Measurements from ENCODE around the gene DNAJC9. TPM values are rescaled to one million over a fixed set of nuclear protein-coding genes. Genes with fewer than 3 reads are reported as not detected.
"Not testable (repeated sequence)": the region's sequence is repeated elsewhere in the genome, so short reads cannot be mapped to it uniquely, and the experiment has no call there.

Gene DNAJC9, protein sequence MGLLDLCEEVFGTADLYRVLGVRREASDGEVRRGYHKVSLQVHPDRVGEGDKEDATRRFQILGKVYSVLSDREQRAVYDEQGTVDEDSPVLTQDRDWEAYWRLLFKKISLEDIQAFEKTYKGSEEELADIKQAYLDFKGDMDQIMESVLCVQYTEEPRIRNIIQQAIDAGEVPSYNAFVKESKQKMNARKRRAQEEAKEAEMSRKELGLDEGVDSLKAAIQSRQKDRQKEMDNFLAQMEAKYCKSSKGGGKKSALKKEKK
- 10 to 100 TPM; 63.5 to 65.1 TPM for total RNA-seq

DNA sequence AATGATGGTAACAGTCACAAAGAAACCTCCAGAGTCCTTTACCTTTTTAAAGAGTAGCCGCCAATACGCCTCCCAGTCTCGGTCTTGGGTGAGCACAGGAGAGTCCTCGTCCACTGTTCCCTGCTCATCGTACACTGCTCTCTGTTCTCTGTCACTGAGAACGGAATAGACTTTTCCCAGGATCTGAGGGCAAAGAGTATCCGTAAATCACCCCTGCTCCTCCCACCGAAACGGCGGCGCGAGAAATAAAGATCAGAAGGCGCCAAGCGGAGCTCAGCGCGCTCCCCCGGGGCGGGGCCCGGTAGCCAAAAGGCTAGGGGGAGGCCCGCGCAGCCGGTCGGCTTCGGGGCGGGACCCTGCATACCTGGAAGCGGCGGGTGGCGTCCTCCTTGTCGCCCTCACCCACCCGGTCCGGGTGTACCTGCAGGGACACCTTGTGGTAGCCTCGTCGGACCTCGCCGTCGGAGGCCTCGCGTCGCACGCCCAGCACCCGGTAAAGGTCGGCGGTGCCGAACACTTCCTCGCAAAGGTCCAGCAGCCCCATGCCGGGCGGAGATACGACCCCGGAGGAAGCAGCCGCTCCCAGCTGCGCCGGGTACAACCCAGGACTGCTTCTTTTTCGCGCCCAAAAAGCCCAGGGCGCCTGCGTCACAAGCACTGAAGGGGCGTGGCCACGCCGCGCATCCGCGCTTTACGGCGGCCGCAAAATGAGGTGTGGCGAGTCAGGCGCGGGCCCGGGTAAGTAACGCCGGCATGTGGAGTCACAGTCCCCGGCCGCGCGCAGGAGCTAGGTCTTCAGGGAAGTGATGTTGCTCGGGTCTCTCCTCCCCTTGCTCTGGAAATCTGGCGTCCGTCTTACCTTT lies at the start of gene DNAJC9:
Gene DNAJC9, minus strand, starts transcription at position 610 of the 863 bp plus-strand sequence. Its CDS starts 66 bp downstream, at position 544.
- CTCF ChIA-PET = interaction anchor here (0.6 to 2.2 kb wide), 8 partner anchors 8 to 397 kb away, joined by 3 to 12 read pairs (median 4); partner anchors contain the start of gene P4HA1
- H3K27ac Mint-ChIP-seq = peak within 1 kb of the TSS; percentile 96
- H3K4me1 Mint-ChIP-seq = peaks cover 67% of the 10 kb centered on the region
- ATAC-seq (peak; percentile 95), DNase-seq (peak; percentile 98)
- H3K36me3 Mint-ChIP-seq = peaks cover 68% of the 10 kb centered on the region
- H3K27me3 Mint-ChIP-seq = no peaks in the 10 kb centered on the region
- H3K9me3 Mint-ChIP-seq (ENCODE audit: low read depth) = no peaks in the 10 kb centered on the region
- H3K4me3 Mint-ChIP-seq = peak within 1 kb of the TSS; percentile 96

DNA sequence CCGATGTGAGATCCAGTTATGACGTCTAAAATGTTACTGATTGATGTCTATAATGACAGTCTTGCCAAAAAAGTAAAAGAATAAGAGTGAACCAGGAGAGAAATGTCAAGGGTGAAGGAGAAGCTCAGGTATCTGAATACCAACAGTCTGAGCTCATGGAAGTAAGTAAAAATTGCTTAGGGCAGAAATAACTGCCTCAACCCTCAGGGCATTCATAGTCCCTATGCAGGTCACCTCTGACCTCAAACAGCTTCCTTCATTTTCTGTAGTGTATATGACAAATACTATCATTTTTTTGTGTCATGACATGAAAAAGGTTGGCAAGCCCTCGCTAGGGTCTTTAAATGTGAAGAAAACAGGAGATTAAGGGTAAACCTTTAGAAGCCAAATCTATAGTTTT lies 46.4 kb upstream of the DNAJC9 start:
- ATAC-seq = no peak
- Mint-ChIP-seq H3K4me1 (peaks cover 10% of the 10 kb centered on the region), H3K36me3 (peaks cover 3% of the 10 kb centered on the region), H3K27me3 (peaks cover 4% of the 10 kb centered on the region), H3K4me3 (no peak overlapping the region), H3K9me3 (ENCODE audit: low read depth) (peaks cover 6% of the 10 kb centered on the region), H3K27ac (no peak overlapping the region)
- DNase-seq = no peak
- CTCF ChIA-PET = no interaction called here

DNA sequence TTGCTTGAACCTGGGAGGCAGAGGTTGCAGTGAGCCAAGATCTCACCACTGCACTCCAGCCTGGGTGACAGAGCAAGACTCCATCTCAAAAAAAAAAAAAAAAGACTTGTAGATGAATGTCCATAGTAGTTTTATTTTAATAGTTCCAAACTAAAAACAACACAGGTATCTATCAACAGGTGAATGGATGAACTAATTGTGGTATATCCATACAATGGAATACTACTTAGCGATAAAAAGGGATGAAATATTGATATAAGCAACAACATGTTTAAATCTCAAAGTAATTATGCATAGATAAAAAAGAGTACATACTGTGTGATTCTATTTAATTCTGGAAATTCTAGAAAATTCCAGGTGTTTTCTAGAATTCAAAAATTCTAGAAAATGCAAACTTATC lies 42.9 kb upstream of the DNAJC9 start:
- Mint-ChIP-seq H3K27ac (no peak overlapping the region), H3K36me3 (peaks cover 3% of the 10 kb centered on the region)
- CTCF ChIA-PET = no interaction called here

DNA sequence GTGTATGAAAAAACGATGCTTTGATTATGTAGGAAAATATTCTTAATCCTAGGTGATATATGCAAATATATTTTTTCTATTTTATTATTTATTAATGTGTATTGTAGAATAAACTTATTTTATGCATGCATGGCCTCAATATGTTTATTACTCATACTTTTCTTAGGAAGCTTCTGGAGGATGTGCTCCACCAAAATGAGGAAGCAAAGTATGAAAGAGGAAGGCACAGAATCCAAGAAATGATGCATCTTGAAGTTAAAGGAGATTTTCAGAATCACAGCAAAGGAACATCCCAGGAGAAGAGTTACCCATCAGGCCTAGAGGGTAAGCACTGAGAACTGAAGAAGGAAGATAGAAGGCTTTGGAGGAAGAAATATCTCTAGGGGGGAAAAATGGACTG lies 40.4 kb upstream of the DNAJC9 start:
- no peak overlapping the region for H3K27ac Mint-ChIP-seq
- H3K4me3 Mint-ChIP-seq = no peak overlapping the region
- H3K4me1 Mint-ChIP-seq = no peaks in the 10 kb centered on the region
- peaks cover 1% of the 10 kb centered on the region for H3K36me3 Mint-ChIP-seq
- ATAC-seq (no peak), DNase-seq (no peak)
- H3K27me3 Mint-ChIP-seq = no peaks in the 10 kb centered on the region
- CTCF ChIA-PET = no interaction called here
- H3K9me3 Mint-ChIP-seq (ENCODE audit: low read depth) = peaks cover 6% of the 10 kb centered on the region

More for the DNA sequence above, 42.9 kb upstream of the DNAJC9 start:
- no peak overlapping the region for H3K4me3 Mint-ChIP-seq
- DNase-seq (no peak), ATAC-seq (no peak)
- peaks cover 6% of the 10 kb centered on the region for H3K9me3 Mint-ChIP-seq (ENCODE audit: low read depth)
- no peaks in the 10 kb centered on the region for H3K27me3 Mint-ChIP-seq
- H3K4me1 Mint-ChIP-seq = no peaks in the 10 kb centered on the region

DNA sequence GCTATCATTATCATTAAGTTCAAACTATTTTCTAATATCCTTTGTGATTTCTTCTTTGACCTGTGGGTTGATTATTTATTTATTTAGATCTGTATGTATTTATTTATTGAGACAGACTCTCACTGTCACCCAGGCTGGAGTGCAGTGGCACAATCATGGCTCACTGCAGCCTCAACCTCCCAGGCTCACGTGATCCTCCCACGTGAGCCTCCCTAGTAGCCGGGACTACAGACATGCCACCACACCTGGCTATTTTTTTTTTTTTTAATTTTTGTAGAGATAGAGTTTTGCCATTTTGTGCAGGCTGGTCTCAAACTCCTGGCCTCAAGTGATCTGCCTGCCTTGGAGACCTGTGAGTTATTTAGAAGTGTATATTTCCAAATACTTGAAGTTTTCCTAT lies 34.0 kb upstream of the DNAJC9 start:
- H3K27me3 Mint-ChIP-seq = peaks cover 11% of the 10 kb centered on the region
- no peak overlapping the region for H3K27ac Mint-ChIP-seq
- H3K4me1 Mint-ChIP-seq = no peaks in the 10 kb centered on the region
- ATAC-seq (no peak), DNase-seq (no peak)
- H3K9me3 Mint-ChIP-seq (ENCODE audit: low read depth) = no peaks in the 10 kb centered on the region
- no peak overlapping the region for H3K4me3 Mint-ChIP-seq
- no peaks in the 10 kb centered on the region for H3K36me3 Mint-ChIP-seq
- CTCF ChIA-PET = no interaction called here

DNA sequence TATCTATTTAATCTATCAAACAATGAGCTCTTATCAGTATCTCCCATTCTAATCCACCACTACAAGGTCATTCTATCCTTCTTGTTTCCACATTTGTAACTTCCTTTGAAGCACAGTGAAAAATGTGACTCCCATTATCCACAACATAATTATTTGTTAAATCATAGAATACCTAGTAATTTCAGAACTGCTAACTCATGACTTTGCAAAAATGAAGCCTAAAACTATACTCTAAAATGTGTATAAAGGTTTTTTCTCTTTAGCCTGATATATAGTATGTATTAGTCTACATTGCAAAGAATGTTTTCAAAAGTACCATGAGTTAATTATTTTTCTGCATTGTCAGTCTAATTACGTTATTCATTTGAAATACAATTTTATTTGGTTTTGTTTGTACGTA lies 17.4 kb upstream of the DNAJC9 start:
- Mint-ChIP-seq H3K27me3 (peaks cover 6% of the 10 kb centered on the region), H3K36me3 (no peaks in the 10 kb centered on the region), H3K4me1 (peaks cover 3% of the 10 kb centered on the region), H3K9me3 (ENCODE audit: low read depth) (no peaks in the 10 kb centered on the region), H3K4me3 (no peak overlapping the region), H3K27ac (no peak overlapping the region)
- no peak for DNase-seq
- CTCF ChIA-PET = interaction anchor here (0.6 to 2.8 kb wide), 11 partner anchors 8 to 380 kb away, joined by 3 to 21 read pairs (median 5); partner anchors contain the start of genes MRPS16 and MYOZ1
- ATAC-seq = no peak

DNA sequence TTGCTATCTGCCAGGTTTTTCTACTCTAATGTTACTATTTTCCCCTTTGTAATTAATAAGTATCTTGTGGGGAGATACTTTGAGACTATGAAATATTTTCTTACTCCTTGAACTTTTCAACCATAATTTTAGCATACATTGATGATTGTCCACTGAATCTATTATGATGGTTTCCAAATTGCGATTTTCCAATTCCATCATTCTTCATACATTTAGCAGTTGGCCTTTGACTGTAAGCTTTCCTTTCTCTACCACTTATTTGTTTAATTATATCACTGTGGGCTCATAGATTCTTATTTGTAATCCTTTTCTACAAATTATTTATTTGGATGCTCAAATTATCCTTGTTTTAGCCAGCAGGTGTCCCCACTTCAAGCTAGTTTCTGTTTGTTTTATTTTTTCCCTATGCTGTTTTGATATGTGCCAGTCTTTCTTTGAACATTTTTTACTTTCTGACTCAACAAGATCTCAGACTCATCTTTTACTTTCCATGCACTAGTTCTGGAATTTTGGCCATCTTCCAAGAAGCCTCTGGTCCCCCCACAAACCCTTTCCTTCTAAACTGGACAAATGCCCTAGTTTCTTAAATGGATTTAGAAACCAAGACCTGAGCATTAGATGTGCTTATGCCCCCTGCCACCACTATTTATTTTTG lies 16.8 kb upstream of the DNAJC9 start:
- ATAC-seq = peak; percentile 30
- CTCF ChIA-PET = interaction anchor here (0.6 to 2.8 kb wide), 14 partner anchors 9 to 384 kb away, joined by 3 to 21 read pairs (median 4); partner anchors contain the start of genes MRPS16 and MYOZ1
- H3K4me1 Mint-ChIP-seq = peaks cover 3% of the 10 kb centered on the region
- no peak overlapping the region for H3K4me3 Mint-ChIP-seq
- H3K9me3 Mint-ChIP-seq (ENCODE audit: low read depth) = peaks cover 5% of the 10 kb centered on the region
- H3K36me3 Mint-ChIP-seq = peaks cover 1% of the 10 kb centered on the region
- H3K27ac Mint-ChIP-seq = no peak overlapping the region
- no peak for DNase-seq
- peaks cover 6% of the 10 kb centered on the region for H3K27me3 Mint-ChIP-seq

DNA sequence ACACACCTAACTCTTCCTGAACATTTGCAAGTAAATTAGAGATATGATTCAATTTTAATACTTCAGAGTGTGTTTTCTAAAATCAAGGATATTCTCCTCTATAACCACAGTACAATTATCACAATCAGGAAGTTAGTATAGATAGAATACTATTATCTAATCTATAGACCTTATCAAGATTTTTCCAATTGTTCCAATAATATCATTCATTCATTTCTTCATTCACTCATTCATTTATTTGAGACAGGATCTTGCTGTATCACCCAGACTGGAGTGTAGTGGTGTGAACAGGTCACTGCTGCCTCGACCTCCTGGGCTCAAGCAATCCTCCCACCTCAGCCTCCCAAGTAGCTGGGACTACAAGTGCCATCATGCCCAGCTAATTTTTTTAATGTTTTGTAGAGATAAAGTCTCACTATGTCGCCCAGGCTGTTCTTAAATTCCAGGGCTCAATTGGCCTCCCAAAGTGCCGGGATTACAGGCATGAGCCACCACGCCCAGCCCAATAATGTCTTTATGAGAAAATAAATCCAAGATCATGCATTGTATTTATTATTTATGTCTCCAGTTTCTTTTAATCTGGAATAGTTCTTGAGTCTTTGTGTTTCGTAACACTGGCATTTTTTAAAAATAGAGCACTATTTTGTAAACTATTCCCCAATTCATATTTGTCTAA lies 16.0 kb upstream of the DNAJC9 start:
- DNase-seq (no peak), ATAC-seq (no peak)
- H3K27me3 Mint-ChIP-seq = peaks cover 6% of the 10 kb centered on the region
- H3K27ac Mint-ChIP-seq = no peak overlapping the region
- H3K9me3 Mint-ChIP-seq (ENCODE audit: low read depth) = peaks cover 6% of the 10 kb centered on the region
- no peak overlapping the region for H3K4me3 Mint-ChIP-seq
- H3K4me1 Mint-ChIP-seq = peaks cover 3% of the 10 kb centered on the region
- CTCF ChIA-PET = interaction anchor here (0.7 to 2.8 kb wide), 11 partner anchors 10 to 385 kb away, joined by 3 to 21 read pairs (median 4); partner anchors contain the start of gene MRPS16
- peaks cover 3% of the 10 kb centered on the region for H3K36me3 Mint-ChIP-seq

DNA sequence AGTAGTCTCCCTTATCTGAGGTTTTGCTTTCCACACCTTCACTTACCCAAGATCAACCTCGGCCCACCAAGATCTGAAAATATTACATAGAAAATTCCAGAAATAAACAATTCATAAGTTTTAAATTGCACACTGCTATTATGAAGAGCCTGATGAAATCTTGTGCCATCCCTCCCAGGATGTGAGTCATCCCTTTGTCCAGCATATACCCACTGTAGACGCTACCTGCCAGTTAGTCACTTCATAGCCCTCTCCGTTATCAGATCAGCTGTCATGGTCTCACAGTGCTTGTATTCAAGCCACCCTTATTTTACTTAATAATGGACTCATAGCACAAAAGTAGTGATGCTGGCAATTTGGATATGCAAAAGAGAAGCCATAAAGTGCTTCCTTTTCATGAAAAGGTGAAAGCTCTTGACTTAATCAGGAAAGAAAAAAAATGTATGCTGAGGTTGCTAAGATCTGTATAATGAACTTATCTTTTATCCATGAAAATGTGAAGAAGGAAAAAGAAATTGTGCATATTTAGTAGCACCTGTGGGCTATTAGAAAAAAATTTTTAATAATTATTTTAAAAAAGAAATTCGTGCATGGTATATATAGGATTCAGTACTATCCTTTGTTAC lies 15.2 kb upstream of the DNAJC9 start:
- peaks cover 3% of the 10 kb centered on the region for H3K36me3 Mint-ChIP-seq
- no peak overlapping the region for H3K27ac Mint-ChIP-seq
- ATAC-seq (no peak), DNase-seq (no peak)
- H3K4me3 Mint-ChIP-seq = no peak overlapping the region
- peaks cover 3% of the 10 kb centered on the region for H3K4me1 Mint-ChIP-seq
- CTCF ChIA-PET = interaction anchor here (0.6 to 0.8 kb wide), 2 partner anchors 10 to 192 kb away, joined by 3 read pairs; partner anchors contain the start of gene MRPS16
- H3K9me3 Mint-ChIP-seq (ENCODE audit: low read depth) = peaks cover 6% of the 10 kb centered on the region
- peaks cover 2% of the 10 kb centered on the region for H3K27me3 Mint-ChIP-seq

DNA sequence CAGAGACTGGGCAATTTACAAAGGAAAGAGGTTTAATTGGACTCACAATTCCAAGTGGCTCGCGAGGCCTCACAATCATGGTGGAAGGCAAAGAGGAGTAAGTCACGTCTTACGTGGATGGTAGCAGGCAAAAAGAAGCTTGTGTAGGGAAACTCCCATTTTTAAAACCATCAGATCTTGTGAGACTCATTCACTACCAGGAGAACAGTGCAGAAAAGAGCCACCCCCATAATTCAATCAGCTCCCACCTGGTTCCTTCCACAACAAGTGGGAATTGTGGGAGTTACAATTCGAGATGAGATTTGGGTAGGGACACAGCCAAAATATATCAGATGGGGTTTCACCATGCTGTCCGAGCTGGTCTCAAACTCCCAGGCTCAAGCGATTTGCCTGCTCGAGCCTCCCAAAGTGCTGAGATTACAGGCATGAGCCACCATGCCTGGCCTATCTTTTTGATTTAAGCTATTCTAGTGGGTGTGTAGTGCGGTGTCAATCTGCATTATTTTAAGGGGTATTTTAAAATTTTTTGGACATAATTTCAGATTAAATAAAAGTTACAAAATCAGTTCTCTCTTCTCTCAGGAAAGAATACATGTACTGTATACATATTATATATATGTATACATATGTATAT lies 14.4 kb upstream of the DNAJC9 start:
- H3K9me3 Mint-ChIP-seq (ENCODE audit: low read depth) = peaks cover 6% of the 10 kb centered on the region
- H3K27ac Mint-ChIP-seq = no peak overlapping the region
- no peak overlapping the region for H3K4me3 Mint-ChIP-seq
- peaks cover 3% of the 10 kb centered on the region for H3K36me3 Mint-ChIP-seq
- peaks cover 3% of the 10 kb centered on the region for H3K4me1 Mint-ChIP-seq
- CTCF ChIA-PET = interaction anchor here (0.8 to 1.3 kb wide), 3 partner anchors 9 to 382 kb away, joined by 3 to 4 read pairs (median 3); partner anchors contain the start of gene MRPS16
- no peaks in the 10 kb centered on the region for H3K27me3 Mint-ChIP-seq
- DNase-seq = no peak
- ATAC-seq = no peak

DNA sequence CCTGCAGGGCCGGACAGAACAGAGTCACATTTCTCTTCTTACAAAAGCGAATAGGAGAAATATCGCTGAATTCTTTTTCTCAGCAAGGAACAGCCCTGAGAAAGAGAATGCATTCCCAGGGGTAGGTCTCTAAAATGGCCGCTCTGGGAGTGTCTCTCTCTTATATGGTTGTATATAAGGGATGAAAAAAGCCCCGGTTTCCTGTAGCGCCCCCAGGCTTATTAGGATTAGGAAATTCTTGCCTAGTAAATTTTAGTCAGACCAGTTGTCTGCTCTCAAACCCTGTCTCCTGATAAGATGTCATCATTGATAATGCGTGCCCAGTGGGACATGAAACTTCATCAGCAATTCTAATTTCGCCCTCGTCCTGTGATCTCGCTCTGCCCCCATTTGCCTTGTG lies 11.6 kb upstream of the DNAJC9 start:
- H3K27me3 Mint-ChIP-seq; H3K27ac Mint-ChIP-seq; H3K36me3 Mint-ChIP-seq; ATAC-seq; H3K4me3 Mint-ChIP-seq; H3K4me1 Mint-ChIP-seq; DNase-seq; H3K9me3 Mint-ChIP-seq (ENCODE audit: low read depth); CTCF ChIA-PET: not testable (repeated sequence)

DNA sequence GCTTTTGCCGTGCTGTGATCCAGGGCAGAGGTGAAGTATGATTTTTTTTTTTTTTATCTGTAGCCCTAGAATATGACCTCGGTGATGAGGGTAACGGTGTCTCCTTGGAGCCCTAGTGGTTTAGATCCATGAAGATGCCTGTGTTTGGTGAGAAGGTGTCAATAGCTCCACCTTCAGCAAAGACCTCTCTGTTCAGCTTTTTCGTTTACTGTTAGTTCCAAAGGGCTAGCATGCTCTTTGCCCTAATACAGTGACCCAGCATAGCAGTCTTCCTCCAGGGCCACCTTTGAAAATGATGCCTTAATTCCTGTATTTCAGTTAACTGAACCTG lies 6.1 kb upstream of the DNAJC9 start:
- Mint-ChIP-seq H3K27ac (peak overlapping the region; percentile 94), H3K36me3 (peaks cover 30% of the 10 kb centered on the region), H3K4me1 (peaks cover 35% of the 10 kb centered on the region), H3K9me3 (ENCODE audit: low read depth) (no peaks in the 10 kb centered on the region), H3K27me3 (no peaks in the 10 kb centered on the region), H3K4me3 (peak overlapping the region; percentile 100)
- CTCF ChIA-PET = interaction anchor here (0.7 to 3.5 kb wide), 5 partner anchors 11 to 391 kb away, joined by 3 to 21 read pairs (median 4); partner anchors contain the start of gene P4HA1
- ATAC-seq (no peak), DNase-seq (no peak)

Measured in activated CD8-positive, alpha-beta memory T cell treated with anti-CD3 and anti-CD28 coated beads, Interleukin-2, amount 10 ng/mL, durations not matched to agents 7 days and 5 days (primary cell).